Naive thymus-derived CD4-positive, alpha-beta T cell (primary cell): Measurements from ENCODE around the gene PDE9A. TPM values are rescaled to one million over a fixed set of nuclear protein-coding genes. Genes with fewer than 3 reads are reported as not detected.

Experiments
- ATAC-seq: fragments of 150-1000 bp; cut with Tn5 transposase; 2 replicates; pipeline ENCODE4 v1.10.0; 2021; ENCODE audit warnings: mild to moderate bottlenecking, moderate library complexity
- CTCF ChIA-PET: fragments of 350-600 bp; sonication (Branson Sonifier 250); formaldehyde crosslinking; loops from one replicate; lab custom pipeline; 2021; ENCODE audit warnings: antibody characterized with exemption; lab: Charles Lee
- POLR2A ChIA-PET: fragments of 350-600 bp; sonication (Branson Sonifier 250); formaldehyde crosslinking; loops from one replicate; lab custom pipeline; 2021; ENCODE audit warnings: antibody characterized with exemption, inconsistent platforms; lab: Charles Lee
- DNase-seq, 9 donors: peaks; one replicate each; pipeline versions ENCODE4 v3.0.0 to v3.0.0-alpha.2; 2020 to 2022; ENCODE audit warnings: mixed read lengths in 1 of 9
- H3K27ac ChIP-seq: one replicate; pipeline ENCODE4 v1.7.0; 2013; ENCODE audit warnings: mild to moderate bottlenecking, low read depth, low read length, moderate library complexity
- H3K27me3 ChIP-seq, 2 donors: one replicate each; pipeline ENCODE4 v1.7.0; 2013; ENCODE audit warnings: low read length in 2 of 2, mild to moderate bottlenecking in 2 of 2, moderate library complexity in 2 of 2; ENCODE audit not compliant: control insufficient read depth in 2 of 2, insufficient read depth in 2 of 2
- H3K36me3 ChIP-seq, 3 experiments: 1 replicate in 2 of 3; 2 replicates in 1 of 3; pipeline ENCODE4 v1.7.0; 2013; ENCODE audit warnings: low read length in 3 of 3, mild to moderate bottlenecking in 3 of 3, moderate library complexity in 1 of 3; ENCODE audit not compliant: insufficient read depth in 3 of 3, control insufficient read depth in 2 of 3
- H3K4me1 ChIP-seq, 2 donors: one replicate each; pipeline ENCODE4 v1.7.0; 2013; ENCODE audit warnings: low read length in 2 of 2, mild to moderate bottlenecking in 2 of 2, moderate library complexity in 1 of 2; ENCODE audit not compliant: control insufficient read depth in 2 of 2, insufficient read depth in 2 of 2
- H3K4me3 ChIP-seq: 2 replicates; pipeline ENCODE4 v1.7.0; 2013; ENCODE audit warnings: mild to moderate bottlenecking, low read length
- H3K9me3 ChIP-seq, 3 experiments: 1 replicate in 2 of 3; 2 replicates in 1 of 3; pipeline ENCODE4 v1.7.0; 2013; ENCODE audit warnings: low read length in 3 of 3; ENCODE audit not compliant: control insufficient read depth in 2 of 3
- H3K27ac Mint-ChIP-seq, 9 donors: one replicate each; pipeline ENCODE4 v1.8.0; 2020 to 2022; ENCODE audit warnings: mixed read lengths in 9 of 9, mild to moderate bottlenecking in 8 of 9, moderate library complexity in 5 of 9, inconsistent platforms in 2 of 9
- H3K27me3 Mint-ChIP-seq, 5 donors: one replicate each; pipeline ENCODE4 v1.8.0; 2021 to 2022; ENCODE audit warnings: mixed read lengths in 5 of 5, mild to moderate bottlenecking in 1 of 5
- H3K36me3 Mint-ChIP-seq, 5 donors: one replicate each; pipeline ENCODE4 v1.8.0; 2020 to 2022; ENCODE audit warnings: mixed read lengths in 5 of 5, mild to moderate bottlenecking in 3 of 5, inconsistent platforms in 1 of 5
- H3K4me1 Mint-ChIP-seq, 7 donors: one replicate each; pipeline ENCODE4 v1.8.0; 2020 to 2022; ENCODE audit warnings: mixed read lengths in 7 of 7, mild to moderate bottlenecking in 3 of 7, inconsistent platforms in 1 of 7
- H3K4me3 Mint-ChIP-seq, 10 donors: one replicate each; pipeline ENCODE4 v1.8.0; 2020 to 2022; ENCODE audit warnings: mild to moderate bottlenecking in 10 of 10, mixed read lengths in 10 of 10, moderate library complexity in 6 of 10, inconsistent platforms in 2 of 10
- H3K9me3 Mint-ChIP-seq, 11 donors: one replicate each; pipeline ENCODE4 v1.8.0; 2020 to 2022; ENCODE audit warnings: mixed read lengths in 11 of 11, mild to moderate bottlenecking in 4 of 11, inconsistent platforms in 1 of 11, moderate library complexity in 1 of 11
- intact Hi-C, 2 donors: fragments of 100-400 bp; cut with micrococcal nuclease; formaldehyde crosslinking; loops; one replicate each; pipeline ENCODE4 v1.15.1; 2023
- polyA plus RNA-seq, 2 donors: library from polyadenylated mRNA; unstranded; fragments of 300-500 nt; fragmentation: Illumina TruSeq; gene quantifications; one replicate each; pipeline ENCODE4 v1.2.3, GENCODE V29; 2021
- total RNA-seq, 6 experiments: library from RNA in 5 of 6; stranded (reverse) in 5 of 6; gene quantifications; 1 replicate in 5 of 6; 2 replicates in 1 of 6; pipeline ENCODE4 v1.2.3 and lab custom pipeline; 2021 to 2026

PDE9A gene
- total and polyA plus RNA-seq, 7 experiments from 2014 or later = 5.9 to 18.4 (median 14.7) TPM

- ChIA-PET CTCF (interaction anchor here (1.2 to 3.7 kb wide), 2 partner anchors 166 to 227 kb away, joined by 3 to 25 read pairs; no protein-coding TSS in a partner anchor), POLR2A (interaction anchor here (0.5 kb wide), 1 partner anchor 11 kb away, joined by 3 read pairs; no protein-coding TSS in a partner anchor)
- no peaks in the 10 kb centered on the region for H3K4me1 ChIP-seq
- Mint-ChIP-seq H3K27me3 (peaks cover 0 to 11% (median 7%) of the 10 kb centered on the region in 5 donors), H3K4me1 (peaks cover 0 to 14% (median 5%) of the 10 kb centered on the region in 7 donors), H3K36me3 (peaks cover 0 to under 1% (median 0%) of the 10 kb centered on the region in 5 donors), H3K4me3 (no peak overlapping the region), H3K27ac (no peak overlapping the region), H3K9me3 (peaks cover 0 to 4% (median 0%) of the 10 kb centered on the region in 11 donors)
- no peaks in the 10 kb centered on the region for H3K27me3 ChIP-seq
- H3K9me3 ChIP-seq = no peaks in the 10 kb centered on the region
- DNase-seq = no peak
- intact Hi-C loops = loop anchor here (2.0 to 10.0 kb wide), 3 partner anchors 75 to 228 kb away; partner anchors contain the start of gene PDE9A (in 1 of the 2)
- H3K4me3 ChIP-seq = no peak overlapping the region
- no peak for ATAC-seq
- H3K36me3 ChIP-seq = no peaks in the 10 kb centered on the region
- H3K27ac ChIP-seq = no peak overlapping the region
Observed at GRCh38 chr21:42819861-42820615, 166.6 kb downstream of the PDE9A start.

GRCh38 chr21:42820616-42821465 is 167.4 kb downstream of the PDE9A start:
- H3K9me3 ChIP-seq = no peaks in the 10 kb centered on the region
- no peak for DNase-seq
- Mint-ChIP-seq H3K36me3 (no peaks in the 10 kb centered on the region), H3K27me3 (peaks cover 7 to 19% (median 12%) of the 10 kb centered on the region in 5 donors), H3K4me3 (no peak overlapping the region), H3K9me3 (peaks cover 0 to 4% (median 0%) of the 10 kb centered on the region in 11 donors), H3K27ac (no peak overlapping the region), H3K4me1 (peaks cover 3 to 14% (median 5%) of the 10 kb centered on the region in 7 donors)
- no peak overlapping the region for H3K27ac ChIP-seq
- ChIA-PET POLR2A (no interaction called here), CTCF (no interaction called here)
- H3K27me3 ChIP-seq = no peaks in the 10 kb centered on the region
- ATAC-seq = no peak
- intact Hi-C loops = no loop called here
- H3K36me3 ChIP-seq = no peaks in the 10 kb centered on the region
- H3K4me1 ChIP-seq = no peaks in the 10 kb centered on the region
- H3K4me3 ChIP-seq = no peak overlapping the region

Other genes starting within 250 kb of the PDE9A start
- 100 to 1,000 TPM in 1 of 5 experiments, 10 to 100 TPM in 4; 41.9 to 101 (median 91.7) TPM for gene UBASH3A, start 249.7 kb upstream of the PDE9A start, total RNA-seq
- gene UBASH3A, start 249.7 kb upstream of the PDE9A start, polyA plus RNA-seq = 10 to 100 TPM; 57.1 to 99.3 TPM
- gene RSPH1, start 157.4 kb upstream of the PDE9A start, total RNA-seq = under 1 TPM in 2 of 5 experiments, not detected in 3; 0.27 to 0.40 TPM
- gene RSPH1, start 157.4 kb upstream of the PDE9A start, polyA plus RNA-seq = not detected
- 10 to 100 TPM; 15.1 to 23.2 (median 18.1) TPM for gene SLC37A1, start 139.8 kb upstream of the PDE9A start, total RNA-seq
- 1 to 10 TPM; 4.4 to 7.8 TPM for gene SLC37A1, start 139.8 kb upstream of the PDE9A start, polyA plus RNA-seq
- gene WDR4, start 225.9 kb downstream of the PDE9A start, total RNA-seq = 10 to 100 TPM; 24.4 to 39.1 (median 30.5) TPM
- 10 to 100 TPM; 10.4 TPM for gene WDR4, start 225.9 kb downstream of the PDE9A start, polyA plus RNA-seq
- 10 to 100 TPM; 25.3 to 33.1 (median 30.9) TPM for gene NDUFV3, start 239.7 kb downstream of the PDE9A start, total RNA-seq
- 10 to 100 TPM; 20.0 to 25.5 TPM for gene NDUFV3, start 239.7 kb downstream of the PDE9A start, polyA plus RNA-seq